ENCODE measurements around the gene CEP41. TPM values are rescaled to one million over a fixed set of nuclear protein-coding genes. Genes with fewer than 3 reads are reported as not detected.

The CEP41 gene
- total and polyA plus RNA-seq, 2 experiments from 2014 or later = 5.5 to 17.2 TPM

DNA sequence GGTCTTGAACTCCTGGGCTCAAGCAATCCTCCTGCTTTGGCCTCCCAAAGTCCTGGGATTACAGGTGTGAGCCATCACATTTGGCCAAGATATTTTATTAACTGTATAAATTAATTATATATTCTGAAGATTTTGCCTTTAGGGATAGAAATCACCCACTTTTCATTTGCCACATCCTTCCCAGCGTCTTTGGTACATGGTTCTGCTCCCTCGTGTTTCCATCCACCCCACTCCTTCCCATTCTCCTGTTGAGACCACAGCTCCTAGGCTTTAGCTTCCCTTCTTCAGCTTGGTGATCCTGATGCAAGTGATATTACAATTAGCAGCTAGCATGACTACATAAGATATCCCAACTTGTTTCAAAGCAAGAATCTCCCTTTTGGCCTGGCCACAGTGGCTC is 52.1 kb downstream of the CEP41 start:
- WGBS (ENCODE audit: low lambda C conversion rate, missing lambda C conversion rate) = 48% methylated on average over 2 of the region's 2 CpGs
- H3K27ac ChIP-seq = no peak overlapping the region
- DNase-seq (ENCODE audit: low spot score) = no peak

DNA sequence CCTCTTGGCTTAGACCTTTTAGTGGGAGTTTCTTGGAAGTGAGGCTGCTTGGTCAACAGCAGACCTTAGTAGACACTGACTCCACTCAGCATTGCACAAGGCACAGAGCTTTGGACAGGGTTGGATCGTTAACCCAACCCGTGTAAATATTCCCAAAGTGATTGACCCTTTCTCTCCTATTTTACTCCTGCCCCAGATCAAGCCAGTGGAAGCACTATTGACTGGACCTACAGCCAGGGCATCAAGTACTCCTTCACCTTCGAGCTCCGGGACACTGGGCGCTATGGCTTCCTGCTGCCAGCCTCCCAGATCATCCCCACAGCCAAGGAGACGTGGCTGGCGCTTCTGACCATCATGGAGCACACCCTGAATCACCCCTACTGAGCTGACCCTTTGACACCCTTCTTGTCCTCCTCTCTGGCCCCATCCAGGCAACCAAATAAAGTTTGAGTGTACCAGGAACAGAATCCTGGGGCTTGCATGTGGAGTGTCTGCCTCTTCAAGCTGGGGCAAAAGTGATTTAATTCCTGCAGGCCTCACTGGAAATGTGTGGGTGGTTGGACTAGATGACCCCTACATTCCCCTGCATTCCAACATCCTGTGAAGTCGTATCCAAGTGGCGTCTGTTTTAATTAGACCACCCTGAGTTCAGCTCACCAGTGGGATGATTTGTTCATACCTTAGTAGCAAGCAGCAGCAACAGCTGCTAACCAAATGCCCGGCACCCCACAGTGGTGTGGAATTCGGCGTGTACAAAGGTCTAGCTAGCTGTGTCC is 53.0 kb downstream of the CEP41 start:
- H2AFZ ChIP-seq = no peak overlapping the region
- H4K20me1 ChIP-seq (ENCODE audit: insufficient read depth, poor library complexity, severe bottlenecking) = no peaks in the 10 kb centered on the region
- H3K27me3 ChIP-seq = no peaks in the 10 kb centered on the region
- 91% methylated on average over 12 of the region's 12 CpGs for WGBS (ENCODE audit: low lambda C conversion rate, missing lambda C conversion rate)
- no peaks in the 10 kb centered on the region for H3K9me3 ChIP-seq (ENCODE audit: low read depth)
- no peaks in the 10 kb centered on the region for H3K79me2 ChIP-seq
- no peak for DNase-seq (ENCODE audit: low spot score)
- no peak overlapping the region for H3K4me2 ChIP-seq
- TF ChIP-seq, protein P1, sequence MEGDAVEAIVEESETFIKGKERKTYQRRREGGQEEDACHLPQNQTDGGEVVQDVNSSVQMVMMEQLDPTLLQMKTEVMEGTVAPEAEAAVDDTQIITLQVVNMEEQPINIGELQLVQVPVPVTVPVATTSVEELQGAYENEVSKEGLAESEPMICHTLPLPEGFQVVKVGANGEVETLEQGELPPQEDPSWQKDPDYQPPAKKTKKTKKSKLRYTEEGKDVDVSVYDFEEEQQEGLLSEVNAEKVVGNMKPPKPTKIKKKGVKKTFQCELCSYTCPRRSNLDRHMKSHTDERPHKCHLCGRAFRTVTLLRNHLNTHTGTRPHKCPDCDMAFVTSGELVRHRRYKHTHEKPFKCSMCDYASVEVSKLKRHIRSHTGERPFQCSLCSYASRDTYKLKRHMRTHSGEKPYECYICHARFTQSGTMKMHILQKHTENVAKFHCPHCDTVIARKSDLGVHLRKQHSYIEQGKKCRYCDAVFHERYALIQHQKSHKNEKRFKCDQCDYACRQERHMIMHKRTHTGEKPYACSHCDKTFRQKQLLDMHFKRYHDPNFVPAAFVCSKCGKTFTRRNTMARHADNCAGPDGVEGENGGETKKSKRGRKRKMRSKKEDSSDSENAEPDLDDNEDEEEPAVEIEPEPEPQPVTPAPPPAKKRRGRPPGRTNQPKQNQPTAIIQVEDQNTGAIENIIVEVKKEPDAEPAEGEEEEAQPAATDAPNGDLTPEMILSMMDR (IDR thresholded peaks at IDR 0.05; ENCODE audit: poor library complexity) = no peak
- no peak for TF ChIP-seq EZH2phosphoT487 (IDR thresholded peaks at IDR 0.05; ENCODE audit: low read depth, severe bottlenecking, unreplicated experiment)
- no peak for TF ChIP-seq EZH2 (IDR thresholded peaks at IDR 0.05; ENCODE audit: borderline replicate concordance)
- H3K9me2 ChIP-seq (replicated peaks; ENCODE audit: insufficient read depth) = no peaks in the 10 kb centered on the region
- H3K27ac ChIP-seq = no peak overlapping the region
- peaks cover 11% of the 10 kb centered on the region for H3K4me1 ChIP-seq (ENCODE audit: insufficient read depth)
- H3K36me3 ChIP-seq (replicated peaks; ENCODE audit: insufficient read depth, low read depth) = no peaks in the 10 kb centered on the region
- H3K4me3 ChIP-seq = no peak overlapping the region

More for the DNA sequence above, 52.1 kb downstream of the CEP41 start:
- Histone ChIP-seq H3K9me2 (replicated peaks; ENCODE audit: insufficient read depth) (no peaks in the 10 kb centered on the region), H3K4me1 (ENCODE audit: insufficient read depth) (peaks cover 20% of the 10 kb centered on the region), H3K4me2 (no peak overlapping the region), H3K4me3 (no peak overlapping the region), H3K9me3 (ENCODE audit: low read depth) (no peaks in the 10 kb centered on the region), H3K36me3 (replicated peaks; ENCODE audit: insufficient read depth, low read depth) (no peaks in the 10 kb centered on the region), H2AFZ (no peak overlapping the region), H3K79me2 (no peaks in the 10 kb centered on the region), H3K27me3 (no peaks in the 10 kb centered on the region), H4K20me1 (ENCODE audit: insufficient read depth, poor library complexity, severe bottlenecking) (no peaks in the 10 kb centered on the region)
- TF ChIP-seq EZH2 (IDR thresholded peaks at IDR 0.05; ENCODE audit: borderline replicate concordance) (no peak), EZH2phosphoT487 (IDR thresholded peaks at IDR 0.05; ENCODE audit: low read depth, severe bottlenecking, unreplicated experiment) (no peak)
- TF ChIP-seq, protein P1 (IDR thresholded peaks at IDR 0.05; ENCODE audit: poor library complexity) = no peak

DNA sequence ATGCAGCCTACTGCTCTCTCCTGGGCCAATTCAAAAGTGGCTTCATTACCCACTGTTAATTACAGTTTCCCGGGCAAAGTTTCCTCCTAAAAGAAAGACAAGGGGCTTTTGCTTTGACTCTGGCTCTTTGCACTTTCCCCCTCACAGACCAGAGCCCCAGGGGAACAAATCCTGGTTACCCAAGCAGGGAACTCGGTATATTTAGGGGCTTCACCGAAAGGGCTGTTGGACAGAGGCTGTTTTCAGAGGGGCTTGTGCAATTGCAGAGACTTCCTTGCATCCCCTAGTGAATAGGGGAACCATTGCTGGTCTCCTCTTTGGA is 53.5 kb downstream of the CEP41 start:
- no peaks in the 10 kb centered on the region for H3K27me3 ChIP-seq
- no peaks in the 10 kb centered on the region for H3K36me3 ChIP-seq (replicated peaks; ENCODE audit: insufficient read depth, low read depth)
- no peaks in the 10 kb centered on the region for H3K79me2 ChIP-seq
- peaks cover 6% of the 10 kb centered on the region for H3K4me1 ChIP-seq (ENCODE audit: insufficient read depth)
- H3K4me2 ChIP-seq = no peak overlapping the region
- no peaks in the 10 kb centered on the region for H3K9me2 ChIP-seq (replicated peaks; ENCODE audit: insufficient read depth)
- 98% methylated on average over 3 of the region's 3 CpGs for WGBS (ENCODE audit: low lambda C conversion rate, missing lambda C conversion rate)
- H3K4me3 ChIP-seq = no peak overlapping the region
- no peaks in the 10 kb centered on the region for H3K9me3 ChIP-seq (ENCODE audit: low read depth)
- no peak overlapping the region for H2AFZ ChIP-seq
- H4K20me1 ChIP-seq (ENCODE audit: insufficient read depth, poor library complexity, severe bottlenecking) = no peaks in the 10 kb centered on the region
- TF ChIP-seq, protein P1 (IDR thresholded peaks at IDR 0.05; ENCODE audit: poor library complexity) = no peak
- DNase-seq (ENCODE audit: low spot score) = no peak
- H3K27ac ChIP-seq = no peak overlapping the region

Measured in hepatocyte (in vitro differentiated cells).